Ishikawa (cell line): ENCODE results near the gene PPA1.

ENCODE experiments used
- CEBPB ChIP-seq: IDR thresholded peaks from 2 replicates; pipeline ENCODE4 v1.6.1; 2012
- CREB1 ChIP-seq: IDR thresholded peaks from 2 replicates; pipeline ENCODE4 v1.6.1; 2012; ENCODE audit warnings: low read depth
- EGR1 ChIP-seq: IDR thresholded peaks from 2 replicates; pipeline ENCODE4 v1.6.1; 2012
- EP300 ChIP-seq: IDR thresholded peaks from 2 replicates; pipeline ENCODE4 v1.6.1; 2012; ENCODE audit warnings: borderline replicate concordance
- FOXM1 ChIP-seq: IDR thresholded peaks from 2 replicates; pipeline ENCODE4 v1.6.1; 2012; ENCODE audit warnings: low read depth, borderline replicate concordance
- MAX ChIP-seq: IDR thresholded peaks from 2 replicates; pipeline ENCODE4 v1.6.1; 2012
- NFIC ChIP-seq: IDR thresholded peaks from 2 replicates; pipeline ENCODE4 v1.6.1; 2012
- RAD21 ChIP-seq: IDR thresholded peaks from 2 replicates; pipeline ENCODE4 v1.6.1; 2012; ENCODE audit warnings: low read depth
- REST ChIP-seq: IDR thresholded peaks from 2 replicates; pipeline ENCODE4 v1.6.1; 2012; ENCODE audit warnings: low read depth, mild to moderate bottlenecking
- TAF1 ChIP-seq: IDR thresholded peaks from 2 replicates; pipeline ENCODE4 v1.6.1; 2012; ENCODE audit warnings: low read depth, mild to moderate bottlenecking
- TCF12 ChIP-seq: IDR thresholded peaks from 2 replicates; pipeline ENCODE4 v1.6.1; 2012; ENCODE audit warnings: low read depth
- TEAD4 ChIP-seq: IDR thresholded peaks from 2 replicates; pipeline ENCODE4 v1.6.1; 2012
- USF1 ChIP-seq: IDR thresholded peaks from 2 replicates; pipeline ENCODE4 v1.6.1; 2012
- YY1 ChIP-seq: IDR thresholded peaks from 2 replicates; pipeline ENCODE4 v1.6.1; 2012; ENCODE audit warnings: low read depth
- ZBTB7A ChIP-seq: IDR thresholded peaks from 2 replicates; pipeline ENCODE4 v1.6.1; 2012; ENCODE audit warnings: low read depth

Gene PPA1

GRCh38 chr10:70233109-70233938, at the start of gene PPA1:
TSS of gene PPA1 (minus strand) at chr10:70233429. CDS start at chr10:70233327, 102 bp downstream.
- TF ChIP-seq CEBPB = no peak
- no peak for TF ChIP-seq REST
- peak; percentile 26 for TF ChIP-seq EGR1
- TF ChIP-seq USF1 = peak; percentile 88
- 0 out of 2 replicates have a peak, but pooled peaks have one; percentile 5 for TF ChIP-seq CREB1
- no peak for TF ChIP-seq NFIC
- no peak for TF ChIP-seq RAD21
- TF ChIP-seq TEAD4 = no peak
- no peak for TF ChIP-seq ZBTB7A
- no peak for TF ChIP-seq FOXM1
- TF ChIP-seq MAX = peak; percentile 98
- peak; percentile 82 for TF ChIP-seq TAF1
- TF ChIP-seq EP300 = no peak
- peak; percentile 73 for TF ChIP-seq YY1
- no peak for TF ChIP-seq TCF12

GRCh38 chr10:70281609-70282008, 48.4 kb upstream of the PPA1 start:
- no peak for TF ChIP-seq RAD21
- no peak for TF ChIP-seq CREB1
- TF ChIP-seq NFIC = no peak
- TF ChIP-seq EGR1 = no peak
- no peak for TF ChIP-seq FOXM1

- TF ChIP-seq USF1 = no peak
- no peak for TF ChIP-seq RAD21
- TF ChIP-seq CREB1 = no peak
- TF ChIP-seq NFIC = no peak
- TF ChIP-seq TCF12 = no peak
- TF ChIP-seq TEAD4 = no peak
- TF ChIP-seq REST = no peak
- no peak for TF ChIP-seq CEBPB
- TF ChIP-seq EGR1 = no peak
- no peak for TF ChIP-seq ZBTB7A
- no peak for TF ChIP-seq TAF1
- no peak for TF ChIP-seq MAX
Observed at GRCh38 chr10:70280099-70280498, 46.9 kb upstream of the PPA1 start.

- TF ChIP-seq EP300 (no peak), TEAD4 (no peak), CEBPB (no peak), YY1 (no peak), NFIC (no peak), MAX (no peak), RAD21 (no peak), EGR1 (no peak), FOXM1 (no peak), TCF12 (no peak), CREB1 (no peak), REST (no peak), TAF1 (no peak), ZBTB7A (no peak), USF1 (no peak)
Observed at GRCh38 chr10:70277396-70278030, 44.3 kb upstream of the PPA1 start.
